Measurements from ENCODE around the gene CACNA1I.

GRCh38 chr22:39724390-39724789, 153.8 kb downstream of the CACNA1I start:
- TF ChIP-seq CTCF (IDR thresholded peaks at IDR 0.05; ENCODE audit: poor library complexity) (no peak), EZH2phosphoT487 (IDR thresholded peaks at IDR 0.05; ENCODE audit: low read depth, severe bottlenecking, unreplicated experiment) (no peak)
